ENCODE results near the gene CFD.
"Not testable (repeated sequence)": the region's sequence is repeated elsewhere in the genome, so short reads cannot be mapped to it uniquely, and the experiment has no call there.

CFD gene

GRCh38 chr19:858868-859843 lies at the start of gene CFD:
Gene CFD, plus strand, starts transcription at chr19:859664. Its CDS starts 26 bp downstream, at chr19:859690.
- DNase-seq (ENCODE audit: low read depth in 2 of 3, low spot score in 2 of 3), result no peak

- DNase-seq (ENCODE audit: low read depth in 2 of 3, low spot score in 2 of 3), result no peak
Measured at GRCh38 chr19:810077-810855, 49.2 kb upstream of the CFD start.

GRCh38 chr19:810883-811489 lies 48.5 kb upstream of the CFD start:
- no peak for DNase-seq (ENCODE audit: low read depth in 2 of 3, low spot score in 2 of 3)

- DNase-seq (ENCODE audit: low read depth in 2 of 3, low spot score in 2 of 3), result no peak
Measured at GRCh38 chr19:811506-812048, 47.9 kb upstream of the CFD start.

GRCh38 chr19:812049-812746 lies 47.3 kb upstream of the CFD start:
- DNase-seq (ENCODE audit: low read depth in 2 of 3, low spot score in 2 of 3), result no peak

GRCh38 chr19:812747-813218 lies 46.7 kb upstream of the CFD start:
- no peak for DNase-seq (ENCODE audit: low read depth in 2 of 3, low spot score in 2 of 3)

GRCh38 chr19:813219-814151 lies 46.0 kb upstream of the CFD start:
- DNase-seq (ENCODE audit: low read depth in 2 of 3, low spot score in 2 of 3), result no peak

GRCh38 chr19:814152-815078 lies 45.0 kb upstream of the CFD start:
- DNase-seq (ENCODE audit: low read depth in 2 of 3, low spot score in 2 of 3), result no peak

GRCh38 chr19:815079-815774 lies 44.2 kb upstream of the CFD start:
- DNase-seq (ENCODE audit: low read depth in 2 of 3, low spot score in 2 of 3), result no peak

- DNase-seq (ENCODE audit: low read depth in 2 of 3, low spot score in 2 of 3), result no peak
Measured at GRCh38 chr19:815775-816499, 43.5 kb upstream of the CFD start.

- DNase-seq (ENCODE audit: low read depth in 2 of 3, low spot score in 2 of 3), result no peak
Measured at GRCh38 chr19:816500-816857, 43.0 kb upstream of the CFD start.

- DNase-seq (ENCODE audit: low read depth in 2 of 3, low spot score in 2 of 3), result not testable (repeated sequence)
Measured at GRCh38 chr19:820212-820611, 39.3 kb upstream of the CFD start.

- DNase-seq (ENCODE audit: low read depth in 2 of 3, low spot score in 2 of 3), result no peak
Measured at GRCh38 chr19:821231-821824, 38.1 kb upstream of the CFD start.

GRCh38 chr19:821825-822503 lies 37.5 kb upstream of the CFD start, which contains the start of gene PLPPR3:
Gene PLPPR3, minus strand, starts transcription at chr19:821955. Its CDS starts 396 bp downstream, at chr19:821559.
- DNase-seq (ENCODE audit: low read depth in 2 of 3, low spot score in 2 of 3), result no peak

GRCh38 chr19:823565-824121 lies 35.8 kb upstream of the CFD start:
- DNase-seq (ENCODE audit: low read depth in 2 of 3, low spot score in 2 of 3), result no peak

GRCh38 chr19:824885-825284 lies 34.6 kb upstream of the CFD start:
- no peak for DNase-seq (ENCODE audit: low read depth in 2 of 3, low spot score in 2 of 3)

Data from activated CD8-positive, alpha-beta memory T cell treated with anti-CD3 and anti-CD28 coated beads for 48 hours (primary cell).